ENCODE data around the gene CCDC89. TPM values are rescaled to one million over a fixed set of nuclear protein-coding genes. Genes with fewer than 3 reads are reported as not detected.

The CCDC89 gene
- polyA plus RNA-seq (ENCODE audit: insufficient read length in 4 of 4) = 1 to 10 TPM; 3.3 to 5.2 (median 4.2) TPM

GRCh38 chr11:85685820-85686459 is at the start of gene CCDC89:
Gene CCDC89, minus strand, starts transcription at chr11:85686195. Its CDS starts 65 bp downstream, at chr11:85686130.
- DNase-seq (ENCODE audit: low read depth in 4 of 4, low spot score in 2 of 4) = peak; percentile 72 to 89 (median 80)

GRCh38 chr11:85732965-85733364 is 47.0 kb upstream of the CCDC89 start:
- no peak for DNase-seq (ENCODE audit: low read depth in 4 of 4, low spot score in 2 of 4)

GRCh38 chr11:85726381-85726780 is 40.4 kb upstream of the CCDC89 start:
- no peak for DNase-seq (ENCODE audit: low read depth in 4 of 4, low spot score in 2 of 4)

GRCh38 chr11:85725510-85726258 is 39.7 kb upstream of the CCDC89 start:
- DNase-seq (ENCODE audit: low read depth in 4 of 4, low spot score in 2 of 4) = no peak

- DNase-seq (ENCODE audit: low read depth in 4 of 4, low spot score in 2 of 4) = no peak
These were observed 38.9 kb upstream of the CCDC89 start for GRCh38 chr11:85724748-85725465.

GRCh38 chr11:85723088-85723487 is 37.1 kb upstream of the CCDC89 start:
- DNase-seq (ENCODE audit: low read depth in 4 of 4, low spot score in 2 of 4) = no peak

- no peak for DNase-seq (ENCODE audit: low read depth in 4 of 4, low spot score in 2 of 4)
These were observed 35.2 kb upstream of the CCDC89 start for GRCh38 chr11:85721191-85721590.

- no peak for DNase-seq (ENCODE audit: low read depth in 4 of 4, low spot score in 2 of 4)
These were observed 33.2 kb upstream of the CCDC89 start for GRCh38 chr11:85718991-85719807.

- no peak for DNase-seq (ENCODE audit: low read depth in 4 of 4, low spot score in 2 of 4)
These were observed 32.3 kb upstream of the CCDC89 start for GRCh38 chr11:85718126-85718943.

GRCh38 chr11:85717429-85717828 is 31.4 kb upstream of the CCDC89 start:
- no peak for DNase-seq (ENCODE audit: low read depth in 4 of 4, low spot score in 2 of 4)

- no peak for DNase-seq (ENCODE audit: low read depth in 4 of 4, low spot score in 2 of 4)
These were observed 27.0 kb upstream of the CCDC89 start for GRCh38 chr11:85712953-85713352.

- no peak for DNase-seq (ENCODE audit: low read depth in 4 of 4, low spot score in 2 of 4)
These were observed 24.9 kb upstream of the CCDC89 start for GRCh38 chr11:85710917-85711316.

- no peak for DNase-seq (ENCODE audit: low read depth in 4 of 4, low spot score in 2 of 4)
These were observed 24.1 kb upstream of the CCDC89 start for GRCh38 chr11:85709941-85710702.

- DNase-seq (ENCODE audit: low read depth in 4 of 4, low spot score in 2 of 4) = no peak
These were observed 19.8 kb upstream of the CCDC89 start for GRCh38 chr11:85705800-85706199.

GRCh38 chr11:85704967-85705366 is 19.0 kb upstream of the CCDC89 start:
- DNase-seq (ENCODE audit: low read depth in 4 of 4, low spot score in 2 of 4) = no peak

- DNase-seq (ENCODE audit: low read depth in 4 of 4, low spot score in 2 of 4) = no peak
These were observed 14.2 kb upstream of the CCDC89 start for GRCh38 chr11:85699957-85700741.

- DNase-seq (ENCODE audit: low read depth in 4 of 4, low spot score in 2 of 4) = no peak
These were observed 12.2 kb upstream of the CCDC89 start for GRCh38 chr11:85698195-85698594.

- DNase-seq (ENCODE audit: low read depth in 4 of 4, low spot score in 2 of 4) = no peak
These were observed 11.8 kb upstream of the CCDC89 start for GRCh38 chr11:85697747-85698146.

All from left renal cortex interstitium (tissue), 4 donors.